ENCODE measurements around the gene FCHO1. TPM values are rescaled to one million over a fixed set of nuclear protein-coding genes. Genes with fewer than 3 reads are reported as not detected.

FCHO1 gene
- total and polyA plus RNA-seq, 10 of the 15 experiments (the other 5 are each of a cell fraction or from before 2014, with no cell fraction given), result 0.14 to 45.8 (median 15.8) TPM

GRCh38 chr19:17711851-17712250 lies 39.4 kb upstream of the FCHO1 start:
- ATAC-seq (no peak), FAIRE-seq (no peak), DNase-seq (ENCODE audit: low read depth, low spot score) (no peak)
- no peaks in the 10 kb centered on the region for H3K9me3 ChIP-seq (replicated peaks; ENCODE audit: control insufficient read depth, insufficient read depth, low read length)
- RAD21 ChIA-PET (ENCODE audit: unreplicated experiment), result no interaction called here
- H3K27ac ChIP-seq (ENCODE audit: control insufficient read depth, insufficient read depth), result no peak overlapping the region
- H3K4me3 ChIP-seq, result no peak overlapping the region
- H4K20me1 ChIP-seq (ENCODE audit: control insufficient read depth, insufficient read depth), result no peaks in the 10 kb centered on the region
- SMC1A ChIA-PET (ENCODE audit: uncharacterized antibody, unreplicated experiment), result no interaction called here
- H3K4me1 ChIP-seq (ENCODE audit: control insufficient read depth, insufficient read depth, low read length), result no peaks in the 10 kb centered on the region
- H3K4me2 ChIP-seq (ENCODE audit: control insufficient read depth, insufficient read depth), result no peak overlapping the region
- H3K79me2 ChIP-seq (ENCODE audit: control insufficient read depth, insufficient read depth, low read length), result no peaks in the 10 kb centered on the region
- in situ Hi-C loops (cut with MboI), result no loop called here
- H3K9ac ChIP-seq (ENCODE audit: control insufficient read depth, insufficient read depth, low read length), result no peak overlapping the region
- H3K36me3 ChIP-seq (ENCODE audit: control insufficient read depth in 2 of 2, insufficient read depth in 2 of 2, low read length in 1 of 2), result no peaks in the 10 kb centered on the region
- no peak overlapping the region for H2AFZ ChIP-seq (ENCODE audit: control insufficient read depth, low read depth, low read length)
- intact Hi-C loops (cut with micrococcal nuclease; ENCODE audit: unreplicated experiment), result no loop called here
- CTCF ChIA-PET, result interaction anchor here (1.0 kb wide), 1 partner anchor 43 kb away, joined by 3 read pairs; no protein-coding TSS in a partner anchor
- no TSS peak for BruUV-seq (replicated peaks)
- TF ChIP-seq ATF3 (IDR thresholded peaks at IDR 0.05; ENCODE audit: borderline replicate concordance, extremely low read depth, low read depth, low read length), result no peak
- TF ChIP-seq EED (IDR thresholded peaks at IDR 0.05; ENCODE audit: low read depth), result no peak
- no peak for TF ChIP-seq GABPA (IDR thresholded peaks at IDR 0.05; ENCODE audit: low read depth)
- TF ChIP-seq KDM1A (IDR thresholded peaks at IDR 0.05; ENCODE audit: borderline replicate concordance), result no peak
- TF ChIP-seq TCF12 (IDR thresholded peaks at IDR 0.05; ENCODE audit: low read depth, low read length), result no peak
- no peak for TF ChIP-seq NR2F1 (conservative IDR thresholded peaks at IDR 0.05)
- TF ChIP-seq ESRRA (IDR thresholded peaks at IDR 0.05; ENCODE audit: low read length), result no peak
- TF ChIP-seq, protein P1, sequence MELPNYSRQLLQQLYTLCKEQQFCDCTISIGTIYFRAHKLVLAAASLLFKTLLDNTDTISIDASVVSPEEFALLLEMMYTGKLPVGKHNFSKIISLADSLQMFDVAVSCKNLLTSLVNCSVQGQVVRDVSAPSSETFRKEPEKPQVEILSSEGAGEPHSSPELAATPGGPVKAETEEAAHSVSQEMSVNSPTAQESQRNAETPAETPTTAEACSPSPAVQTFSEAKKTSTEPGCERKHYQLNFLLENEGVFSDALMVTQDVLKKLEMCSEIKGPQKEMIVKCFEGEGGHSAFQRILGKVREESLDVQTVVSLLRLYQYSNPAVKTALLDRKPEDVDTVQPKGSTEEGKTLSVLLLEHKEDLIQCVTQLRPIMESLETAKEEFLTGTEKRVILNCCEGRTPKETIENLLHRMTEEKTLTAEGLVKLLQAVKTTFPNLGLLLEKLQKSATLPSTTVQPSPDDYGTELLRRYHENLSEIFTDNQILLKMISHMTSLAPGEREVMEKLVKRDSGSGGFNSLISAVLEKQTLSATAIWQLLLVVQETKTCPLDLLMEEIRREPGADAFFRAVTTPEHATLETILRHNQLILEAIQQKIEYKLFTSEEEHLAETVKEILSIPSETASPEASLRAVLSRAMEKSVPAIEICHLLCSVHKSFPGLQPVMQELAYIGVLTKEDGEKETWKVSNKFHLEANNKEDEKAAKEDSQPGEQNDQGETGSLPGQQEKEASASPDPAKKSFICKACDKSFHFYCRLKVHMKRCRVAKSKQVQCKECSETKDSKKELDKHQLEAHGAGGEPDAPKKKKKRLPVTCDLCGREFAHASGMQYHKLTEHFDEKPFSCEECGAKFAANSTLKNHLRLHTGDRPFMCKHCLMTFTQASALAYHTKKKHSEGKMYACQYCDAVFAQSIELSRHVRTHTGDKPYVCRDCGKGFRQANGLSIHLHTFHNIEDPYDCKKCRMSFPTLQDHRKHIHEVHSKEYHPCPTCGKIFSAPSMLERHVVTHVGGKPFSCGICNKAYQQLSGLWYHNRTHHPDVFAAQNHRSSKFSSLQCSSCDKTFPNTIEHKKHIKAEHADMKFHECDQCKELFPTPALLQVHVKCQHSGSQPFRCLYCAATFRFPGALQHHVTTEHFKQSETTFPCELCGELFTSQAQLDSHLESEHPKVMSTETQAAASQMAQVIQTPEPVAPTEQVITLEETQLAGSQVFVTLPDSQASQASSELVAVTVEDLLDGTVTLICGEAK (IDR thresholded peaks at IDR 0.05; ENCODE audit: borderline replicate concordance), result no peak
- POLR2A ChIA-PET, result no interaction called here
- H3K27me3 ChIP-seq (replicated peaks in 1 of 2; ENCODE audit: control insufficient read depth in 2 of 2, insufficient read depth in 2 of 2, low read length in 1 of 2), result no peaks in the 10 kb centered on the region
- WGBS (ENCODE audit: insufficient coverage, insufficient replicate concordance, low lambda C conversion rate, missing lambda C conversion rate), result 39% methylated on average over 5 of the region's 6 CpGs

Measured in GM12878 (cell line).